ENCODE measurements around the gene GRHL1. TPM values are rescaled to one million over a fixed set of nuclear protein-coding genes. Genes with fewer than 3 reads are reported as not detected.

Gene GRHL1
- total and polyA plus RNA-seq, 9 of the 15 experiments (the other 6 are each of a cell fraction or from before 2014, with no cell fraction given): 1.7 to 6.1 (median 4.7) TPM

DNA sequence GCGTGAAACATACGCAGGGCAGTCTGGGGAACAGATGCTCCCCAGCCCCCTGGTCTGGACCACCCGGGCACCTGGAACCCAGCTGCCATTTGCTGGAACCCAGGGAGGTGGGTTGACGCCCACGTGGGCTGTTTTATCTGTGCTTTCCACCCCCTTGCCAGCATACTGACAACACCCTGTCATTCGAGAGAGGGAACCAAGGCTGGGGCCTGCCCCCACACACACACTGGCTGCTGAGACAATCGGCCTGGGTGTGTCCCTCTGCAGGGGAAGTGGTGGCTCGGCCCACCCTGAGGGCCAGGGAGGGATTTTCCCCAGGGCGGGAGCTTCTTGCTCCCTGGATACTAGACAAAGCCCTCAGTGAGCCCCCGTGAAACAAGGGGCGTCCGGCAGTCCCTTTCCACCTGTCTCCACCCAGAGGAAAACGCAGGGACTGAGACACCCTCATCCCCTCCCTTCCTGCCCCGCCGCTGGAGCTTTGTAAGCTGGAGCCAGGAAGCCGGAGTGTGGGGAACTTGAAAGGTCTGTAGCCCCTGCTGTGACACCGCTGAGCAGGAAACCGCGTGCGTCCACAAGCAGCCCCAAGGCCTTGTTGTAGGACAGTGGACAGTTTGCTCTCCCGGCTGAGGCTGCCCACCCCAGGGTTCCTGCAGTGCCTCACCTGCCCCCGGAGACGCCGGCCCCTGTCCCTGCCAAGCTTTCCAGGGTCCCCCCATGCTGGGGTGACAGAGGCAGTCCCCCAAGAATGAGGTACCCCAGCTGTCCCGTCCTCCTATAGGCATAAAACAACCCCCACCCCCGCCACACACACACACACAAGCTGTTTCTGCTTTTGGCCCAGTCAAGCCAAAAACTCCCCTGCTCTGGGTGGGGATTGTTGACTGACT, 77.7 kb downstream of the GRHL1 start (continued):
- TF ChIP-seq SAFB (IDR thresholded peaks at IDR 0.05; ENCODE audit: borderline replicate concordance, low read depth, low read length) (no peak), SUPT5H (IDR thresholded peaks at IDR 0.05) (peak; percentile 79), ZNF830 (CRISPR knock-in tag; IDR thresholded peaks at IDR 0.05) (no peak), ZNF184 (CRISPR knock-in tag; IDR thresholded peaks at IDR 0.05) (no peak), MTA1 (IDR thresholded peaks at IDR 0.05; ENCODE audit: borderline replicate concordance) (no peak), TAL1 (IDR thresholded peaks at IDR 0.05) (peak; percentile 36; the same call in 1 of the 2 replicates), CBX1 (IDR thresholded peaks at IDR 0.05; ENCODE audit: low read depth) (no peak), KLF1 (tag; IDR thresholded peaks at IDR 0.05) (peak; percentile 65), FOXK2 (conservative IDR thresholded peaks at IDR 0.05 in 1 of 2, IDR thresholded peaks at IDR 0.05 in 1 of 2; ENCODE audit: low read depth in 2 of 2) (peak; percentile 39 to 41; a peak in 2 of 4 replicates), ATF1 (CRISPR knock-in tag; IDR thresholded peaks at IDR 0.05) (no peak), ATF1 (tag; IDR thresholded peaks at IDR 0.05) (peak; percentile 20; the same call in 1 of the 2 replicates)
- TF ChIP-seq, protein P1, sequence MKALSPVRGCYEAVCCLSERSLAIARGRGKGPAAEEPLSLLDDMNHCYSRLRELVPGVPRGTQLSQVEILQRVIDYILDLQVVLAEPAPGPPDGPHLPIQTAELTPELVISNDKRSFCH (CRISPR knock-in tag; IDR thresholded peaks at IDR 0.05): no peak
- TF ChIP-seq, protein P1 (tag; IDR thresholded peaks at IDR 0.05): no peak
- TF ChIP-seq, protein P2, sequence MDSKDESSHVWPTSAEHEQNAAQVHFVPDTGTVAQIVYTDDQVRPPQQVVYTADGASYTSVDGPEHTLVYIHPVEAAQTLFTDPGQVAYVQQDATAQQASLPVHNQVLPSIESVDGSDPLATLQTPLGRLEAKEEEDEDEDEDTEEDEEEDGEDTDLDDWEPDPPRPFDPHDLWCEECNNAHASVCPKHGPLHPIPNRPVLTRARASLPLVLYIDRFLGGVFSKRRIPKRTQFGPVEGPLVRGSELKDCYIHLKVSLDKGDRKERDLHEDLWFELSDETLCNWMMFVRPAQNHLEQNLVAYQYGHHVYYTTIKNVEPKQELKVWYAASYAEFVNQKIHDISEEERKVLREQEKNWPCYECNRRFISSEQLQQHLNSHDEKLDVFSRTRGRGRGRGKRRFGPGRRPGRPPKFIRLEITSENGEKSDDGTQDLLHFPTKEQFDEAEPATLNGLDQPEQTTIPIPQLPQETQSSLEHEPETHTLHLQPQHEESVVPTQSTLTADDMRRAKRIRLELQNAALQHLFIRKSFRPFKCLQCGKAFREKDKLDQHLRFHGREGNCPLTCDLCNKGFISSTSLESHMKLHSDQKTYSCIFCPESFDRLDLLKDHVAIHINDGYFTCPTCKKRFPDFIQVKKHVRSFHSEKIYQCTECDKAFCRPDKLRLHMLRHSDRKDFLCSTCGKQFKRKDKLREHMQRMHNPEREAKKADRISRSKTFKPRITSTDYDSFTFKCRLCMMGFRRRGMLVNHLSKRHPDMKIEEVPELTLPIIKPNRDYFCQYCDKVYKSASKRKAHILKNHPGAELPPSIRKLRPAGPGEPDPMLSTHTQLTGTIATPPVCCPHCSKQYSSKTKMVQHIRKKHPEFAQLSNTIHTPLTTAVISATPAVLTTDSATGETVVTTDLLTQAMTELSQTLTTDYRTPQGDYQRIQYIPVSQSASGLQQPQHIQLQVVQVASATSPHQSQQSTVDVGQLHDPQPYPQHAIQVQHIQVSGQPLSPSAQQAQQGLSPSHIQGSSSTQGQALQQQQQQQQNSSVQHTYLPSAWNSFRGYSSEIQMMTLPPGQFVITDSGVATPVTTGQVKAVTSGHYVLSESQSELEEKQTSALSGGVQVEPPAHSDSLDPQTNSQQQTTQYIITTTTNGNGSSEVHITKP (IDR thresholded peaks at IDR 0.05; ENCODE audit: partially characterized antibody): peak; percentile 92
- TF ChIP-seq, protein P3, sequence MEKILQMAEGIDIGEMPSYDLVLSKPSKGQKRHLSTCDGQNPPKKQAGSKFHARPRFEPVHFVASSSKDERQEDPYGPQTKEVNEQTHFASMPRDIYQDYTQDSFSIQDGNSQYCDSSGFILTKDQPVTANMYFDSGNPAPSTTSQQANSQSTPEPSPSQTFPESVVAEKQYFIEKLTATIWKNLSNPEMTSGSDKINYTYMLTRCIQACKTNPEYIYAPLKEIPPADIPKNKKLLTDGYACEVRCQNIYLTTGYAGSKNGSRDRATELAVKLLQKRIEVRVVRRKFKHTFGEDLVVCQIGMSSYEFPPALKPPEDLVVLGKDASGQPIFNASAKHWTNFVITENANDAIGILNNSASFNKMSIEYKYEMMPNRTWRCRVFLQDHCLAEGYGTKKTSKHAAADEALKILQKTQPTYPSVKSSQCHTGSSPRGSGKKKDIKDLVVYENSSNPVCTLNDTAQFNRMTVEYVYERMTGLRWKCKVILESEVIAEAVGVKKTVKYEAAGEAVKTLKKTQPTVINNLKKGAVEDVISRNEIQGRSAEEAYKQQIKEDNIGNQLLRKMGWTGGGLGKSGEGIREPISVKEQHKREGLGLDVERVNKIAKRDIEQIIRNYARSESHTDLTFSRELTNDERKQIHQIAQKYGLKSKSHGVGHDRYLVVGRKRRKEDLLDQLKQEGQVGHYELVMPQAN (IDR thresholded peaks at IDR 0.05; ENCODE audit: borderline replicate concordance): no peak
- TF ChIP-seq, protein P4, sequence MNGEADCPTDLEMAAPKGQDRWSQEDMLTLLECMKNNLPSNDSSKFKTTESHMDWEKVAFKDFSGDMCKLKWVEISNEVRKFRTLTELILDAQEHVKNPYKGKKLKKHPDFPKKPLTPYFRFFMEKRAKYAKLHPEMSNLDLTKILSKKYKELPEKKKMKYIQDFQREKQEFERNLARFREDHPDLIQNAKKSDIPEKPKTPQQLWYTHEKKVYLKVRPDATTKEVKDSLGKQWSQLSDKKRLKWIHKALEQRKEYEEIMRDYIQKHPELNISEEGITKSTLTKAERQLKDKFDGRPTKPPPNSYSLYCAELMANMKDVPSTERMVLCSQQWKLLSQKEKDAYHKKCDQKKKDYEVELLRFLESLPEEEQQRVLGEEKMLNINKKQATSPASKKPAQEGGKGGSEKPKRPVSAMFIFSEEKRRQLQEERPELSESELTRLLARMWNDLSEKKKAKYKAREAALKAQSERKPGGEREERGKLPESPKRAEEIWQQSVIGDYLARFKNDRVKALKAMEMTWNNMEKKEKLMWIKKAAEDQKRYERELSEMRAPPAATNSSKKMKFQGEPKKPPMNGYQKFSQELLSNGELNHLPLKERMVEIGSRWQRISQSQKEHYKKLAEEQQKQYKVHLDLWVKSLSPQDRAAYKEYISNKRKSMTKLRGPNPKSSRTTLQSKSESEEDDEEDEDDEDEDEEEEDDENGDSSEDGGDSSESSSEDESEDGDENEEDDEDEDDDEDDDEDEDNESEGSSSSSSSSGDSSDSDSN (IDR thresholded peaks at IDR 0.05; ENCODE audit: borderline replicate concordance in 1 of 2, low read depth in 2 of 2, low read length in 2 of 2): peak in 1 of 2 experiments; percentile 85; a peak in 1 of 4 replicates
- TF ChIP-seq, protein P5, sequence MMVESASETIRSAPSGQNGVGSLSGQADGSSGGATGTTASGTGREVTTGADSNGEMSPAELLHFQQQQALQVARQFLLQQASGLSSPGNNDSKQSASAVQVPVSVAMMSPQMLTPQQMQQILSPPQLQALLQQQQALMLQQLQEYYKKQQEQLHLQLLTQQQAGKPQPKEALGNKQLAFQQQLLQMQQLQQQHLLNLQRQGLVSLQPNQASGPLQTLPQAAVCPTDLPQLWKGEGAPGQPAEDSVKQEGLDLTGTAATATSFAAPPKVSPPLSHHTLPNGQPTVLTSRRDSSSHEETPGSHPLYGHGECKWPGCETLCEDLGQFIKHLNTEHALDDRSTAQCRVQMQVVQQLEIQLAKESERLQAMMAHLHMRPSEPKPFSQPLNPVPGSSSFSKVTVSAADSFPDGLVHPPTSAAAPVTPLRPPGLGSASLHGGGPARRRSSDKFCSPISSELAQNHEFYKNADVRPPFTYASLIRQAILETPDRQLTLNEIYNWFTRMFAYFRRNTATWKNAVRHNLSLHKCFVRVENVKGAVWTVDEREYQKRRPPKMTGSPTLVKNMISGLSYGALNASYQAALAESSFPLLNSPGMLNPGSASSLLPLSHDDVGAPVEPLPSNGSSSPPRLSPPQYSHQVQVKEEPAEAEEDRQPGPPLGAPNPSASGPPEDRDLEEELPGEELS (CRISPR knock-in tag; IDR thresholded peaks at IDR 0.05; ENCODE audit: borderline replicate concordance): peak; percentile 21; the same call in 1 of the 2 replicates

Measured in K562 (cell line).